GM23338 (cell line): Measurements from ENCODE around the gene FOXP1. TPM values are rescaled to one million over a fixed set of nuclear protein-coding genes. Genes with fewer than 3 reads are reported as not detected.

Experiments
- ATAC-seq: fragments of 200-7000 bp; cut with Tn5 transposase; 3 replicates; pipeline ENCODE4 v1.9.1; 2020
- DNase-seq: peaks from one replicate; pipeline ENCODE4 v3.0.0-alpha.2; 2015; ENCODE audit warnings: low spot score
- H2AFZ ChIP-seq: fragments of 200-600 bp; sonication (generic); 2 replicates; pipeline ENCODE4 v1.8.0; 2016; ENCODE audit warnings: antibody characterized with exemption, mild to moderate bottlenecking, moderate library complexity
- H3F3A ChIP-seq: fragments of 200-600 bp; sonication (generic); replicated peaks from 2 replicates; pipeline ENCODE4 v1.8.0; 2017; ENCODE audit warnings: antibody characterized with exemption, mixed run types, low read depth
- H3K27ac ChIP-seq: fragments of 200-600 bp; sonication (generic); 2 replicates; pipeline ENCODE4 v1.6.1; 2016; ENCODE audit warnings: low read depth
- H3K27me3 ChIP-seq: fragments of 200-600 bp; sonication (generic); 2 replicates; pipeline ENCODE4 v1.8.0; 2016; ENCODE audit warnings: mild to moderate bottlenecking, mixed run types, moderate library complexity; ENCODE audit not compliant: insufficient read depth
- H3K36me3 ChIP-seq: fragments of 200-600 bp; sonication (generic); 2 replicates; pipeline ENCODE4 v1.8.0; 2016; ENCODE audit warnings: mild to moderate bottlenecking; ENCODE audit not compliant: insufficient read depth
- H3K4me1 ChIP-seq: fragments of 200-600 bp; sonication (generic); 2 replicates; pipeline ENCODE4 v1.8.0; 2016; ENCODE audit warnings: mild to moderate bottlenecking, moderate library complexity; ENCODE audit not compliant: insufficient read depth
- H3K4me2 ChIP-seq: fragments of 200-600 bp; sonication (generic); 2 replicates; pipeline ENCODE4 v1.7.1; 2017; ENCODE audit warnings: mixed run types
- H3K4me3 ChIP-seq: fragments of 200-600 bp; sonication (generic); 2 replicates; pipeline ENCODE4 v1.6.1; 2016; ENCODE audit warnings: mixed run types
- H3K79me2 ChIP-seq: fragments of 200-600 bp; sonication (generic); replicated peaks from 2 replicates; pipeline ENCODE4 v1.8.0; 2017; ENCODE audit warnings: mild to moderate bottlenecking; ENCODE audit not compliant: insufficient read depth
- H3K9me2 ChIP-seq: fragments of 200-600 bp; sonication (generic); 2 replicates; pipeline ENCODE4 v1.8.0; 2017; ENCODE audit not compliant: insufficient read depth
- H4K20me1 ChIP-seq: fragments of 200-600 bp; sonication (generic); replicated peaks from 2 replicates; pipeline ENCODE4 v1.8.0; 2017; ENCODE audit warnings: mild to moderate bottlenecking; ENCODE audit not compliant: insufficient read depth
- H3K27ac Mint-ChIP-seq: 2 replicates; pipeline ENCODE4 v1.8.0; 2020; ENCODE audit warnings: inconsistent platforms, mild to moderate bottlenecking, moderate library complexity, mixed read lengths
- H3K27me3 Mint-ChIP-seq: 3 replicates; pipeline ENCODE4 v1.8.0; 2022; ENCODE audit warnings: low read depth, mild to moderate bottlenecking, moderate library complexity, mixed read lengths, inconsistent platforms; ENCODE audit not compliant: insufficient read depth, poor library complexity
- H3K36me3 Mint-ChIP-seq: 3 replicates; pipeline ENCODE4 v1.8.0; 2021; ENCODE audit warnings: low read depth, mild to moderate bottlenecking, inconsistent platforms, moderate library complexity, mixed read lengths
- H3K4me1 Mint-ChIP-seq: 3 replicates; pipeline ENCODE4 v1.8.0; 2020; ENCODE audit warnings: mild to moderate bottlenecking, inconsistent platforms, mixed read lengths
- H3K4me3 Mint-ChIP-seq: 3 replicates; pipeline ENCODE4 v1.8.0; 2021; ENCODE audit warnings: moderate library complexity, mild to moderate bottlenecking, inconsistent platforms, mixed read lengths
- H3K9me3 Mint-ChIP-seq: 3 replicates; pipeline ENCODE4 v1.8.0; 2020; ENCODE audit warnings: moderate library complexity, mild to moderate bottlenecking, inconsistent platforms, mixed read lengths
- EZH2 ChIP-seq: fragments of 200-600 bp; sonication (generic); IDR thresholded peaks from one replicate; pipeline ENCODE4 v1.8.0; 2017; ENCODE audit warnings: antibody characterized with exemption, mild to moderate bottlenecking, low read depth; ENCODE audit not compliant: unreplicated experiment
- EZH2phosphoT487 ChIP-seq: fragments of 200-600 bp; sonication (generic); IDR thresholded peaks from one replicate; pipeline ENCODE4 v1.8.1; 2018; ENCODE audit warnings: antibody characterized with exemption; ENCODE audit not compliant: unreplicated experiment
- JUNB ChIP-seq: IDR thresholded peaks from one replicate; pipeline ENCODE4 v1.6.1; 2016; ENCODE audit warnings: antibody characterized with exemption; ENCODE audit not compliant: unreplicated experiment
- NANOG ChIP-seq: IDR thresholded peaks from 2 replicates; pipeline ENCODE4 v1.6.1; 2016; ENCODE audit warnings: antibody characterized with exemption, borderline replicate concordance
- POLR2AphosphoS5 ChIP-seq: IDR thresholded peaks from 2 replicates; pipeline ENCODE4 v1.6.1; 2016; ENCODE audit warnings: antibody characterized with exemption, low read depth
- ZNF331 ChIP-seq: fragments of 250-450 bp; sonication (Bioruptor Pico); IDR thresholded peaks from 2 replicates; pipeline ENCODE4 v1.5.0; 2020; ENCODE audit warnings: low read depth, mild to moderate bottlenecking, moderate library complexity
- polyA plus RNA-seq: library from polyadenylated mRNA; unstranded; fragments of >200 nt; fragmentation: Nextera tagmentation; extraction: Ambion mirVana; gene quantifications from 2 replicates; pipeline ENCODE4 v1.2.1, GENCODE V29; 2016
- total RNA-seq: library from RNA; depleted of rRNA; stranded (reverse); fragments of >200 nt; shearing (Covaris generic); gene quantifications from 2 replicates; pipeline ENCODE4 v1.2.3, GENCODE V29; 2014
- TF ChIP-seq, protein P1 (sequence below), 2 experiments: fragments of 200-600 bp in 1 of 2; sonication (generic) in 1 of 2; conservative IDR thresholded peaks; 2 replicates each; pipeline versions ENCODE4 v1.5.1 to v1.6.1; 2016 to 2017; ENCODE audit warnings: antibody characterized with exemption in 2 of 2, low read depth in 2 of 2, mild to moderate bottlenecking in 2 of 2, moderate library complexity in 1 of 2
- TF ChIP-seq, protein P2 (sequence below): IDR thresholded peaks from one replicate; pipeline ENCODE4 v1.6.1; 2018; ENCODE audit warnings: antibody characterized with exemption; ENCODE audit not compliant: unreplicated experiment
- TF ChIP-seq, protein P3 (sequence below): IDR thresholded peaks from 2 replicates; pipeline ENCODE4 v1.6.1; 2016; ENCODE audit warnings: antibody characterized with exemption

FOXP1 gene
- total and polyA plus RNA-seq, 2 experiments from 2014 or later, result 32.9 to 35.5 TPM

DNA sequence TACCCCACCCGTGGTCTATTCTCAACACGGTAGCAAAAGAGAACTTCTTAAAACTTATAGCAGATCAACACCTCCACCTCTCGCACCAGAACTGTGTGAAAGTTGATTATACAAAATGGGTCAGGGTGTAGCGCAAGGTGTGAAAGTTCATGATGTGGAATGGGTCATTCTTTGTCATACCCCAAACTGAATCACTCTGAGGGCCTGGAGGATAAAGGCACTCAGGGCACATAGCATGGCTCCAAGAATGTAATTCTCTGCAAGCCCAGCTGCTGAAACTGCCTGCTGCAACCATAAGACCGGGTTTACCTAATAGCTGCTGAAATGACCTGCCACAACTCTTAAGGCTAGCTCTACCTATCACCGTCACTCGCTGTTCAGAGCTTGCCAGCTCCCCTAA, 70.0 kb downstream of the FOXP1 start (continued):
- TF ChIP-seq, protein P1, sequence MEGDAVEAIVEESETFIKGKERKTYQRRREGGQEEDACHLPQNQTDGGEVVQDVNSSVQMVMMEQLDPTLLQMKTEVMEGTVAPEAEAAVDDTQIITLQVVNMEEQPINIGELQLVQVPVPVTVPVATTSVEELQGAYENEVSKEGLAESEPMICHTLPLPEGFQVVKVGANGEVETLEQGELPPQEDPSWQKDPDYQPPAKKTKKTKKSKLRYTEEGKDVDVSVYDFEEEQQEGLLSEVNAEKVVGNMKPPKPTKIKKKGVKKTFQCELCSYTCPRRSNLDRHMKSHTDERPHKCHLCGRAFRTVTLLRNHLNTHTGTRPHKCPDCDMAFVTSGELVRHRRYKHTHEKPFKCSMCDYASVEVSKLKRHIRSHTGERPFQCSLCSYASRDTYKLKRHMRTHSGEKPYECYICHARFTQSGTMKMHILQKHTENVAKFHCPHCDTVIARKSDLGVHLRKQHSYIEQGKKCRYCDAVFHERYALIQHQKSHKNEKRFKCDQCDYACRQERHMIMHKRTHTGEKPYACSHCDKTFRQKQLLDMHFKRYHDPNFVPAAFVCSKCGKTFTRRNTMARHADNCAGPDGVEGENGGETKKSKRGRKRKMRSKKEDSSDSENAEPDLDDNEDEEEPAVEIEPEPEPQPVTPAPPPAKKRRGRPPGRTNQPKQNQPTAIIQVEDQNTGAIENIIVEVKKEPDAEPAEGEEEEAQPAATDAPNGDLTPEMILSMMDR (conservative IDR thresholded peaks at IDR 0.05; ENCODE audit: low read depth in 2 of 2), result no peak
- TF ChIP-seq EZH2 (no peak), EZH2phosphoT487 (no peak), POLR2AphosphoS5 (no peak), JUNB (no peak), ZNF331 (CRISPR knock-in tag) (no peak)
- TF ChIP-seq, protein P2, sequence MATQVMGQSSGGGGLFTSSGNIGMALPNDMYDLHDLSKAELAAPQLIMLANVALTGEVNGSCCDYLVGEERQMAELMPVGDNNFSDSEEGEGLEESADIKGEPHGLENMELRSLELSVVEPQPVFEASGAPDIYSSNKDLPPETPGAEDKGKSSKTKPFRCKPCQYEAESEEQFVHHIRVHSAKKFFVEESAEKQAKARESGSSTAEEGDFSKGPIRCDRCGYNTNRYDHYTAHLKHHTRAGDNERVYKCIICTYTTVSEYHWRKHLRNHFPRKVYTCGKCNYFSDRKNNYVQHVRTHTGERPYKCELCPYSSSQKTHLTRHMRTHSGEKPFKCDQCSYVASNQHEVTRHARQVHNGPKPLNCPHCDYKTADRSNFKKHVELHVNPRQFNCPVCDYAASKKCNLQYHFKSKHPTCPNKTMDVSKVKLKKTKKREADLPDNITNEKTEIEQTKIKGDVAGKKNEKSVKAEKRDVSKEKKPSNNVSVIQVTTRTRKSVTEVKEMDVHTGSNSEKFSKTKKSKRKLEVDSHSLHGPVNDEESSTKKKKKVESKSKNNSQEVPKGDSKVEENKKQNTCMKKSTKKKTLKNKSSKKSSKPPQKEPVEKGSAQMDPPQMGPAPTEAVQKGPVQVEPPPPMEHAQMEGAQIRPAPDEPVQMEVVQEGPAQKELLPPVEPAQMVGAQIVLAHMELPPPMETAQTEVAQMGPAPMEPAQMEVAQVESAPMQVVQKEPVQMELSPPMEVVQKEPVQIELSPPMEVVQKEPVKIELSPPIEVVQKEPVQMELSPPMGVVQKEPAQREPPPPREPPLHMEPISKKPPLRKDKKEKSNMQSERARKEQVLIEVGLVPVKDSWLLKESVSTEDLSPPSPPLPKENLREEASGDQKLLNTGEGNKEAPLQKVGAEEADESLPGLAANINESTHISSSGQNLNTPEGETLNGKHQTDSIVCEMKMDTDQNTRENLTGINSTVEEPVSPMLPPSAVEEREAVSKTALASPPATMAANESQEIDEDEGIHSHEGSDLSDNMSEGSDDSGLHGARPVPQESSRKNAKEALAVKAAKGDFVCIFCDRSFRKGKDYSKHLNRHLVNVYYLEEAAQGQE, result no peak

DNA sequence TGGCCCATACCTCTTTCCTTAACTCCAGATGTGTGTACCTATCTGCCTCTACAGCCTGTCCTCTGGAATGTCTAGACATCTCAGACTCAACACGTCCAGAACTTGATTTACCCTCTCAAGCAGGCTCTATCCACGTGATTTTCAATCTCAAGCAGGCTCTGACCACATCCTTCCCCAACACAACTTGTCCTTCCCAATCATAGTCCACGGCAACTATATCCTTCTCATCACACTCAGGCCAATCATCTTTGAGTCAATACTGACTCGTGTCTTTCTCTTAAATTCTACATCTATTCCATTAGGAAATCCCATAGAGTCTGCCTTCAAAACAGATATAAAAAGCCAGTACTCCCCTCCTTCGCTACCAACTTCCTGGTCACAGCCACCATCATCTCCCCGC, 70.4 kb downstream of the FOXP1 start:
- no peak for TF ChIP-seq ZNF331 (CRISPR knock-in tag)
- TF ChIP-seq, protein P1 (conservative IDR thresholded peaks at IDR 0.05; ENCODE audit: low read depth in 2 of 2), result no peak
- no peak for TF ChIP-seq NANOG
- TF ChIP-seq, protein P3, sequence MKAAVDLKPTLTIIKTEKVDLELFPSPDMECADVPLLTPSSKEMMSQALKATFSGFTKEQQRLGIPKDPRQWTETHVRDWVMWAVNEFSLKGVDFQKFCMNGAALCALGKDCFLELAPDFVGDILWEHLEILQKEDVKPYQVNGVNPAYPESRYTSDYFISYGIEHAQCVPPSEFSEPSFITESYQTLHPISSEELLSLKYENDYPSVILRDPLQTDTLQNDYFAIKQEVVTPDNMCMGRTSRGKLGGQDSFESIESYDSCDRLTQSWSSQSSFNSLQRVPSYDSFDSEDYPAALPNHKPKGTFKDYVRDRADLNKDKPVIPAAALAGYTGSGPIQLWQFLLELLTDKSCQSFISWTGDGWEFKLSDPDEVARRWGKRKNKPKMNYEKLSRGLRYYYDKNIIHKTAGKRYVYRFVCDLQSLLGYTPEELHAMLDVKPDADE, result no peak
- no peak overlapping the region for H3K4me2 ChIP-seq
- no peak overlapping the region for H3K27ac ChIP-seq
- H3K9me2 ChIP-seq, result no peaks in the 10 kb centered on the region
- H3K4me3 ChIP-seq, result no peak overlapping the region
- peaks cover 20% of the 10 kb centered on the region for H3K4me1 ChIP-seq
- ATAC-seq (no peak), DNase-seq (no peak)
- Mint-ChIP-seq H3K4me3 (no peak overlapping the region), H3K36me3 (no peaks in the 10 kb centered on the region), H3K9me3 (no peaks in the 10 kb centered on the region), H3K4me1 (peaks cover 23% of the 10 kb centered on the region), H3K27ac (no peak overlapping the region), H3K27me3 (no peaks in the 10 kb centered on the region)
- no peaks in the 10 kb centered on the region for H4K20me1 ChIP-seq
- no peaks in the 10 kb centered on the region for H3K36me3 ChIP-seq
- H3K27me3 ChIP-seq, result no peaks in the 10 kb centered on the region
- no peaks in the 10 kb centered on the region for H3F3A ChIP-seq
- H3K79me2 ChIP-seq, result no peaks in the 10 kb centered on the region
- H2AFZ ChIP-seq, result no peak overlapping the region
